Coronary artery (tissue), 2 donors: ENCODE measurements around the gene SCFD2.

ENCODE experiments used
- DNase-seq: peaks from one replicate; pipeline ENCODE4 v3.0.0-alpha.2; 2017; ENCODE audit warnings: low spot score
- H3K27ac ChIP-seq, 2 donors: fragments of 200-600 bp; sonication (generic); one replicate each; pipeline ENCODE4 v1.5.1; 2016 to 2019
- H3K4me3 ChIP-seq: fragments of 200-600 bp; sonication (generic); 2 replicates; pipeline ENCODE4 v1.5.1; 2016; ENCODE audit warnings: mild to moderate bottlenecking, moderate library complexity
- TF ChIP-seq, protein P1 (sequence below): fragments of 200-600 bp; sonication (generic); IDR thresholded peaks from one replicate; pipeline ENCODE4 v1.5.1; 2019; ENCODE audit warnings: antibody characterized with exemption

Gene SCFD2

DNA sequence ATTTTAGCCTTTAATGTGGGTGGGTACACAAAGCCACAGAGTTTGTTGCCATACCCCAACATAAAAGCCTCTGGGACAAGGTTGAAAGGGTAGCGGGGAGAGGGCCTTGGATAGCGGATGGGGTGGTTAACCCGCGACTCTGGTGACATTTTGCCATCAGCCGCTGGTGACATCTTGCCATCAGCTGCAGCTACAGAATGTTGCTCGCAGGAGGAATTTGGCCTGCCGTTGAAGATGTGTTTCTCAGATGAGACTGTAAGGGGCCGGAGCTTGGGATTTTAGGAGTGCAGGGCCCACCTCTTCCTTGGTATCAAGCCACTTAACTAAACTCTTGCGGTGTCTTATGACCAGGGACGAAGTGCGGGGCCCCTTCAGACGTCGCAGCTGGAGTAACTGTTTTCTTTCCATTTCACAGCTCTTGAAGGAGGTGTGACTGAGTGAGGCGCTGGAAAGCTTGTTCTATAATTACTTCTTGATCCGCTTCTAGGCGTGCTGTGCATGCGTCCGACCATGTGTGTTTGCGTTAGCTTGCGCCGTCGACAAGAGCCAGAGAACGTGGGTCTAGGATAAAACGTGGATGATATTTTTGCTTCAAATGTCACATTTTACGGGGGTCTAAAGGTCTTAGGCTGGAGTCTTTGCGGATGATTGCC lies 504.6 kb downstream of the SCFD2 start:
- TF ChIP-seq, protein P1, sequence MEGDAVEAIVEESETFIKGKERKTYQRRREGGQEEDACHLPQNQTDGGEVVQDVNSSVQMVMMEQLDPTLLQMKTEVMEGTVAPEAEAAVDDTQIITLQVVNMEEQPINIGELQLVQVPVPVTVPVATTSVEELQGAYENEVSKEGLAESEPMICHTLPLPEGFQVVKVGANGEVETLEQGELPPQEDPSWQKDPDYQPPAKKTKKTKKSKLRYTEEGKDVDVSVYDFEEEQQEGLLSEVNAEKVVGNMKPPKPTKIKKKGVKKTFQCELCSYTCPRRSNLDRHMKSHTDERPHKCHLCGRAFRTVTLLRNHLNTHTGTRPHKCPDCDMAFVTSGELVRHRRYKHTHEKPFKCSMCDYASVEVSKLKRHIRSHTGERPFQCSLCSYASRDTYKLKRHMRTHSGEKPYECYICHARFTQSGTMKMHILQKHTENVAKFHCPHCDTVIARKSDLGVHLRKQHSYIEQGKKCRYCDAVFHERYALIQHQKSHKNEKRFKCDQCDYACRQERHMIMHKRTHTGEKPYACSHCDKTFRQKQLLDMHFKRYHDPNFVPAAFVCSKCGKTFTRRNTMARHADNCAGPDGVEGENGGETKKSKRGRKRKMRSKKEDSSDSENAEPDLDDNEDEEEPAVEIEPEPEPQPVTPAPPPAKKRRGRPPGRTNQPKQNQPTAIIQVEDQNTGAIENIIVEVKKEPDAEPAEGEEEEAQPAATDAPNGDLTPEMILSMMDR: no peak
- no peak for DNase-seq
- Histone ChIP-seq H3K27ac (peak overlapping the region; percentile 79 to 94), H3K4me3 (peak overlapping the region; percentile 90)

DNA sequence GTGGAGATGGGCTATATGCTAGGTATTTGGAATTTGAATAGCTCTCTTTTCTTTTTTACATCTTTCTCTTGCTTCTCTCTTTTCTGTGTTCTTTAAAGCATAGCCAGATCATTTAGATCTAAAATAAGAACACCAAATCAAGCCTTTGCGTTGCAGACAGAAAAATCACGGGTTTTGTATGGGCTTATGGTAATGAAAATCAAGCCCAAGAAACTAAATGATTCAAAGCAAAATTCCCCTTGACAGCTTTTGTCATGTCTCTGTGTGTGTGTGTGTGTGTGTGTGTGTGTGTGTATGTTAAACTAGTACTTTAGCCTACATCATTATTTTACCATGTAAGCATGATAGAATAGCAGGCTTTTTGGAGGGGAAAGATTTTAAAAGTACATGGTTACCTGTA lies 505.5 kb downstream of the SCFD2 start:
- TF ChIP-seq, protein P1: no peak
- DNase-seq: no peak
- Histone ChIP-seq H3K27ac (no peak overlapping the region), H3K4me3 (no peak overlapping the region)

DNA sequence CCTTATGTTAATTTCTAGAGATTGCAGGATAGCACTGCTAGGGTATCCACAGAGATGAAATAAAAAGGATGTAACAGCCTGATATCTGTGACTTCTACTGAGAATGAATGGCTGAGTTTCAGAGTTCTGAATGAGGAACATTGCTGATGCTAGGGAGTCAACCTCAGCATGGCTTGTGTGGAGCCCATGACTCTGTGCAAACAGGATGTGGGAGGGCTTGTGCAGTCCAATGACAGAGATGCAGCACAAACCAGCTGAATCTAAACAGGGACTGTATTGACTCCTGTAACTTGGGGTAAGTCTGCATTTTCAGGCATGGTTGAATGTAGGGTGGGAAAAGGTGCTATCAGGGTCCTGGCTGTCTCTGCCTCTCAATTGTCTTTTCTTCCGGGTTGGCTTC lies 509.1 kb downstream of the SCFD2 start:
- TF ChIP-seq, protein P1: no peak
- no peak overlapping the region for H3K4me3 ChIP-seq
- no peak overlapping the region for H3K27ac ChIP-seq
- no peak for DNase-seq

DNA sequence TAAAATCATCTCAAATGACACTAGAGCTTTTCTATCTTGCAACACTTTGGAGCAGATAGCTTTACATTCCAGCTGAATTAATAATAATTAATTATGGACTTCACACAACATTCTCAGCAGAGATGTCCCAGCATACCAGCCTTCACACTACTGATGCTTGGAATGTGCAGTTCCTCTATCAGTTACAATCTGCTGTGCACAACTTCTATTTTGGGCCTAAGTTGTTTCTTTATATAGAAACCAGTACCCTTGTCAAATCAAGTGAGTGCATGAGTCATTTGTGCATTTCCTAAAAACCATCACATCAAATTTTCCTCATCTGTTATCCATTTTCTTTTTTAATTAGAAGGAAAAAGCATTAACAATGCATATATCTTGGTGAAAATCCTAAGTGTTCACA lies 512.5 kb downstream of the SCFD2 start:
- peak overlapping the region; percentile 47 to 72 for H3K27ac ChIP-seq
- peak overlapping the region; percentile 37 for H3K4me3 ChIP-seq

DNA sequence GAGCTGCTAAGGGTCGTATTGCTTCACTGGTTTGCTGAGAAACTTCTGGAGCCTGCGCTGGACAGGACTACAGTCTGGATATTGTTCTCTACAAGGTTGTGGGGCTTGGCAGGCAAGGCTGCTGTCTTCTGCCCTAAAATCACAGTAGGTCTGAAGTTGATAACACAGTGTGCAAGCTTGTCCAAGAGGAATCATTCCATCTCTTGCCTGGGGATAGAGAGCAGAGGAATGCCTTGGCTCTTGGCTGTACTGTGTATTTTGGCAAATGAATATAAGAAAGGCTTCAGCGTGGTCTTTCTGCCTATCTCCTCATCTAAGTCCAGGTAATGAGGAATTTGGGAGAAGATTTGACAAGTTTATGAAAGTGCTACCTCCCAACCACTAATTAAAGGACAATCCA lies 513.1 kb downstream of the SCFD2 start:
- Histone ChIP-seq H3K4me3 (peak overlapping the region; percentile 37), H3K27ac (peak overlapping the region in 1 of 2 donors; percentile 72)
- DNase-seq: no peak
- TF ChIP-seq, protein P1: no peak

More for the DNA sequence above, 512.5 kb downstream of the SCFD2 start:
- no peak for DNase-seq
- TF ChIP-seq, protein P1: no peak

DNA sequence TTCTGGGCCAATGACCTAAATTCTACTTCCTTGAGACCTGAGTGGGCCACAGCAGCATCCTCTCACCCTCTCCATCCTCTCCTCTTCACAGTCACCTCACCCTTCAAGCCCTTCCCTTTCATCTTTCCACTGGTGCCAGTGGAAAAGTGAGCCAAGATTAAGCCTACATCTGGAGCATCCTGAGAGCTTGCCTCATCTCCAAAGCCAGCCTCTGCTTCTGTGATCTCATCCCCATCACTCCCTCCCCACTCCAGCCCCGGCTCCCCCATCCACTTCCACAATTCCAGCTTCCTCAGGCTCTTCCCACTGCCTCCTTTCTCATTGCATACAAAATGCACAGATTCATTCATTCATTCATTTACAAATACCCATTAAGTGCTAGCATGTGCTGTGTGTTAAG lies 513.8 kb downstream of the SCFD2 start:
- no peak for DNase-seq
- no peak overlapping the region for H3K4me3 ChIP-seq
- peak overlapping the region in 1 of 2 donors; percentile 72 for H3K27ac ChIP-seq
- TF ChIP-seq, protein P1: no peak

DNA sequence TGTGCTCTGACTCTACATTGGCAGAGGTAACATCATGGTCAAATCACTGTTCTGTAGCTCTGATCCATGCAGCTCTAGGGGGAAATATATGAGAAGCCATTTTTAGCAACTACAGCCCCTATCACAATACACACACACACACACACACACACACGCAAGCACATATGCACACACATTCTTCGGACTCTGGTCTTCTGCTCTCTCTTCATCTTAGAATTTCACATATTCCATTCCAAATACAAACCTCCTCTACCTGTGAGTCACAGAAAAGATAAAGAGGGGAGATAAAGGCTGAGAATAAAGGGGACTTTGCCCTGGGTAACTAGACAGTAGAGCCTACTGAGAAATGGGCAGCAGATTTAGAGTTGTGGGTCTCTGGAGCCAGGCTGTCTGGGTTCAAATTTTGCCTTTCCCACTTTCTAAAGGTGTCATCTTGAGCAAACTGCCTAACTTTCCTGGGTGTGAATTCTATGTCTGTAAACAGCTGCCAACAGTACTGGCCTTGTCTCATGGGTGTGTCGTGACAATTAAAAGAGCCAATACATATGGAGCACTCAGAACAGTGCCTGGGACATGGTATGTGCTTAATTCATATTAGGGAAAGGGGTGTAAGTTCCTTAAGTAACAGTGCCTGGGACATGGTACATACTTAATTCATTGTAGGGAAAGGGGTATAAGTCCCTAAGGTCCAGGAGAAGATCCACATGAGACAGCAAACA lies 515.3 kb downstream of the SCFD2 start:
- DNase-seq: no peak
- TF ChIP-seq, protein P1: no peak
- Histone ChIP-seq H3K4me3 (no peak overlapping the region), H3K27ac (no peak overlapping the region)
